CD4-positive, alpha-beta T cell (primary cell): ENCODE measurements around the gene CDH13. TPM values are rescaled to one million over a fixed set of nuclear protein-coding genes. Genes with fewer than 3 reads are reported as not detected.

Experiments
- ATAC-seq: fragments of 200-7000 bp; cut with Tn5 transposase; one replicate; pipeline ENCODE4 v1.10.0; 2022; ENCODE audit warnings: mild to moderate bottlenecking; ENCODE audit not compliant: poor library complexity
- CTCF ChIA-PET: fragments of 350-600 bp; sonication (Branson Sonifier 250); formaldehyde crosslinking; loops from one replicate; lab custom pipeline; 2021; ENCODE audit warnings: antibody characterized with exemption, inconsistent platforms; lab: Charles Lee
- POLR2A ChIA-PET: fragments of 350-600 bp; sonication (Branson Sonifier 250); formaldehyde crosslinking; loops from one replicate; lab custom pipeline; 2021; ENCODE audit warnings: antibody characterized with exemption, inconsistent platforms; lab: Charles Lee
- DNase-seq, 14 experiments: peaks; one replicate each; pipeline ENCODE4 v3.0.0-alpha.2; 2013 to 2020; ENCODE audit warnings: mixed read lengths in 2 of 14
- H3K27ac ChIP-seq, 2 donors: one replicate each; pipeline versions ENCODE4 v1.5.1 to v1.7.0; 2013; ENCODE audit warnings: low read length in 2 of 2, low read depth in 1 of 2, mild to moderate bottlenecking in 1 of 2
- H3K27me3 ChIP-seq, 2 experiments: 1 replicate in 1 of 2; 2 replicates in 1 of 2; pipeline versions ENCODE4 v1.6.1 to v1.7.0; 2013; ENCODE audit warnings: low read length in 2 of 2, control low read depth in 1 of 2, mild to moderate bottlenecking in 1 of 2, moderate library complexity in 1 of 2; ENCODE audit not compliant: insufficient read depth in 2 of 2, control insufficient read depth in 1 of 2
- H3K36me3 ChIP-seq: one replicate; pipeline ENCODE4 v1.6.1; 2013; ENCODE audit warnings: low read length, control low read depth; ENCODE audit not compliant: insufficient read depth
- H3K4me1 ChIP-seq: one replicate; pipeline ENCODE4 v1.6.1; 2013; ENCODE audit warnings: low read length, control low read depth; ENCODE audit not compliant: insufficient read depth
- H3K4me3 ChIP-seq: one replicate; pipeline ENCODE4 v1.5.1; 2013; ENCODE audit warnings: mild to moderate bottlenecking, low read length, moderate library complexity
- H3K9me3 ChIP-seq, 2 experiments: 1 replicate in 1 of 2; 2 replicates in 1 of 2; pipeline versions ENCODE4 v1.6.1 to v1.7.0; 2013; ENCODE audit warnings: low read length in 2 of 2, mild to moderate bottlenecking in 2 of 2, control low read depth in 1 of 2, moderate library complexity in 1 of 2; ENCODE audit not compliant: control insufficient read depth in 1 of 2, insufficient read depth in 1 of 2
- H3K27ac Mint-ChIP-seq: one replicate; pipeline ENCODE4 v1.8.0; 2020; ENCODE audit warnings: mixed read lengths
- H3K27me3 Mint-ChIP-seq: one replicate; pipeline ENCODE4 v1.8.0; 2021; ENCODE audit warnings: mixed read lengths
- H3K36me3 Mint-ChIP-seq: one replicate; pipeline ENCODE4 v1.8.0; 2021; ENCODE audit warnings: low read depth, mixed read lengths
- H3K4me1 Mint-ChIP-seq: one replicate; pipeline ENCODE4 v1.8.0; 2021; ENCODE audit warnings: low read depth, mixed read lengths
- H3K4me3 Mint-ChIP-seq: one replicate; pipeline ENCODE4 v1.8.0; 2020; ENCODE audit warnings: mild to moderate bottlenecking, mixed read lengths
- H3K9me3 Mint-ChIP-seq: one replicate; pipeline ENCODE4 v1.8.0; 2020; ENCODE audit warnings: mixed read lengths
- CTCF ChIP-seq: fragments of 200-600 bp; IDR thresholded peaks from one replicate; pipeline ENCODE4 v1.8.0; 2022; ENCODE audit warnings: antibody characterized with exemption, mild to moderate bottlenecking
- intact Hi-C, 2 experiments: fragments of 100-400 bp; cut with DNase I in 1 of 2; cut with micrococcal nuclease in 1 of 2; formaldehyde crosslinking; loops; one replicate each; pipeline versions ENCODE4 v1.15.1 to v1.9.0; 2023 to 2025; cut with DNase I, micrococcal nuclease
- total RNA-seq, 174 experiments: library from RNA in 2 of 174; stranded (reverse) in 2 of 174; gene quantifications; one replicate each; pipeline ENCODE4 v1.2.3 and lab custom pipeline; 2021 to 2026

The CDH13 gene
- total RNA-seq, 2 experiments from 2014 or later: not detected

GRCh38 chr16:82703871-82704768 is 77.4 kb downstream of the CDH13 start:
- POLR2A ChIA-PET: no interaction called here
- Mint-ChIP-seq H3K36me3 (no peaks in the 10 kb centered on the region), H3K9me3 (no peaks in the 10 kb centered on the region), H3K4me3 (no peak overlapping the region), H3K4me1 (no peaks in the 10 kb centered on the region), H3K27me3 (peaks cover 50% of the 10 kb centered on the region), H3K27ac (no peak overlapping the region)
- Histone ChIP-seq H3K27me3 (peaks cover 0 to 9% of the 10 kb centered on the region in 2 experiments), H3K9me3 (no peaks in the 10 kb centered on the region), H3K27ac (no peak overlapping the region), H3K4me1 (no peaks in the 10 kb centered on the region), H3K36me3 (no peaks in the 10 kb centered on the region), H3K4me3 (no peak overlapping the region)
- DNase-seq (no peak), ATAC-seq (no peak)
- CTCF ChIA-PET: no interaction called here
- intact Hi-C loops: no loop called here
- no peak for TF ChIP-seq CTCF

GRCh38 chr16:82709987-82710386 is 83.2 kb downstream of the CDH13 start:
- intact Hi-C loops: no loop called here
- ATAC-seq (no peak), DNase-seq (no peak)
- CTCF ChIA-PET: no interaction called here
- Histone ChIP-seq H3K36me3 (no peaks in the 10 kb centered on the region), H3K9me3 (no peaks in the 10 kb centered on the region), H3K4me3 (no peak overlapping the region), H3K4me1 (no peaks in the 10 kb centered on the region), H3K27me3 (peaks cover 0 to 4% of the 10 kb centered on the region in 2 experiments), H3K27ac (no peak overlapping the region)
- Mint-ChIP-seq H3K27me3 (peaks cover 3% of the 10 kb centered on the region), H3K4me1 (no peaks in the 10 kb centered on the region), H3K4me3 (no peak overlapping the region), H3K9me3 (no peaks in the 10 kb centered on the region), H3K36me3 (no peaks in the 10 kb centered on the region), H3K27ac (no peak overlapping the region)
- TF ChIP-seq CTCF: no peak
- POLR2A ChIA-PET: no interaction called here

GRCh38 chr16:82713778-82714177 is 87.0 kb downstream of the CDH13 start:
- ChIA-PET POLR2A (no interaction called here), CTCF (no interaction called here)
- no peak for ATAC-seq

More at GRCh38 chr16:82713778-82714177, 87.0 kb downstream of the CDH13 start:
- H3K4me3 ChIP-seq: no peak overlapping the region
- no peaks in the 10 kb centered on the region for H3K36me3 Mint-ChIP-seq
- H3K9me3 ChIP-seq: no peaks in the 10 kb centered on the region
- no peak for TF ChIP-seq CTCF
- H3K9me3 Mint-ChIP-seq: no peaks in the 10 kb centered on the region
- no peaks in the 10 kb centered on the region for H3K4me1 ChIP-seq
- H3K27ac Mint-ChIP-seq: no peak overlapping the region
- H3K27ac ChIP-seq: no peak overlapping the region
- H3K4me1 Mint-ChIP-seq: no peaks in the 10 kb centered on the region
- peaks cover 0 to 6% of the 10 kb centered on the region in 2 experiments for H3K27me3 ChIP-seq
- peaks cover 15% of the 10 kb centered on the region for H3K27me3 Mint-ChIP-seq
- H3K36me3 ChIP-seq: no peaks in the 10 kb centered on the region
- intact Hi-C loops: no loop called here
- H3K4me3 Mint-ChIP-seq: no peak overlapping the region
- DNase-seq: no peak
